Globus pallidus (tissue), 1 donor: Measurements from ENCODE around the gene CARD11.

Experiments used
- DNase-seq: peaks from one replicate; pipeline ENCODE4 v3.0.0-alpha.2; 2015; ENCODE audit warnings: low spot score

The CARD11 gene

GRCh38 chr7:2872296-2872874 lies 171.3 kb downstream of the CARD11 start:
- no peak for DNase-seq

GRCh38 chr7:2870471-2870931 lies 173.2 kb downstream of the CARD11 start:
- DNase-seq, result peak; percentile 19

GRCh38 chr7:2869981-2870380 lies 173.7 kb downstream of the CARD11 start:
- DNase-seq, result no peak

GRCh38 chr7:2866601-2867000 lies 177.1 kb downstream of the CARD11 start:
- DNase-seq, result no peak

- peak; percentile 54 for DNase-seq
Observed at GRCh38 chr7:2864999-2865670, 178.5 kb downstream of the CARD11 start.

- no peak for DNase-seq
Observed at GRCh38 chr7:2864204-2864985, 179.3 kb downstream of the CARD11 start.

- DNase-seq, result peak; percentile 48
Observed at GRCh38 chr7:2863461-2864066, 180.1 kb downstream of the CARD11 start.

- no peak for DNase-seq
Observed at GRCh38 chr7:2862831-2863361, 180.8 kb downstream of the CARD11 start.

GRCh38 chr7:2861509-2861908 lies 182.2 kb downstream of the CARD11 start:
- no peak for DNase-seq

GRCh38 chr7:2860627-2861133 lies 183.0 kb downstream of the CARD11 start:
- no peak for DNase-seq

- no peak for DNase-seq
Observed at GRCh38 chr7:2859952-2860351, 183.7 kb downstream of the CARD11 start.

- DNase-seq, result no peak
Observed at GRCh38 chr7:2858621-2859020, 185.0 kb downstream of the CARD11 start.

- no peak for DNase-seq
Observed at GRCh38 chr7:2856388-2857169, 187.1 kb downstream of the CARD11 start.
